22Rv1 (cell line): ENCODE measurements around the gene GLIS1.

Experiments
- CTCF ChIP-seq: fragments of 450-650 bp; IDR thresholded peaks from 2 replicates; pipeline ENCODE4 v1.5.1; 2017; ENCODE audit warnings: mild to moderate bottlenecking
- ZFX ChIP-seq: fragments of 450-650 bp; IDR thresholded peaks from 2 replicates; pipeline ENCODE4 v1.6.1; 2017; ENCODE audit warnings: antibody characterized with exemption, borderline replicate concordance

- TF ChIP-seq CTCF (no peak), ZFX (no peak)
These were observed 30.2 kb upstream of the GLIS1 start for GRCh38 chr1:53769184-53769583.
